Thyroid gland (tissue), 4 donors: ENCODE measurements around the gene IL18BP.

Experiments used
- CTCF ChIP-seq, 6 experiments: fragments of 200-600 bp in 3 of 6; fragments of 450-650 bp in 3 of 6; sonication (generic) in 3 of 6; IDR thresholded peaks; one replicate each; pipeline ENCODE4 v1.5.1; 2016 to 2019; ENCODE audit warnings: antibody characterized with exemption in 6 of 6, mild to moderate bottlenecking in 2 of 6, inconsistent platforms in 1 of 6, moderate library complexity in 1 of 6
- POLR2A ChIP-seq, 2 donors: fragments of 450-650 bp; IDR thresholded peaks; one replicate each; pipeline ENCODE4 v1.6.1; 2017; ENCODE audit warnings: antibody characterized with exemption in 2 of 2, mild to moderate bottlenecking in 2 of 2, moderate library complexity in 1 of 2

- TF ChIP-seq CTCF (IDR thresholded peaks at IDR 0.05) (no peak), POLR2A (IDR thresholded peaks at IDR 0.05) (no peak)
Observed at GRCh38 chr11:71979602-71980001, 19.1 kb upstream of the IL18BP start.
